ENCODE results near the gene TJP3.

The TJP3 gene

GRCh38 chr19:3707868-3708206, 347 bp upstream of the TJP3 start:
- Histone ChIP-seq H3K27ac (ENCODE audit: low read depth, low read length) (no peak overlapping the region), H3K27me3 (ENCODE audit: control insufficient read depth in 1 of 2, insufficient read depth in 2 of 2, low read length in 2 of 2) (peaks cover 0 to 4% of the 10 kb centered on the region in 2 donors), H3K36me3 (ENCODE audit: insufficient read depth, low read length) (no peaks in the 10 kb centered on the region), H3K4me1 (ENCODE audit: insufficient read depth, low read length) (peaks cover 8% of the 10 kb centered on the region), H3K9ac (ENCODE audit: low read length) (no peak overlapping the region), H3K9me3 (ENCODE audit: low read length) (no peaks in the 10 kb centered on the region), H3K4me3 (ENCODE audit: low read depth in 1 of 2, low read length in 2 of 2) (no peak overlapping the region)

GRCh38 chr19:3710265-3710812, 2.2 kb downstream of the TJP3 start:
- Histone ChIP-seq H3K4me3 (ENCODE audit: low read depth in 1 of 2, low read length in 2 of 2) (no peak overlapping the region), H3K27ac (ENCODE audit: low read depth, low read length) (no peak overlapping the region), H3K27me3 (ENCODE audit: control insufficient read depth in 1 of 2, insufficient read depth in 2 of 2, low read length in 2 of 2) (peaks cover 0 to 4% of the 10 kb centered on the region in 2 donors), H3K4me1 (ENCODE audit: insufficient read depth, low read length) (peaks cover 12% of the 10 kb centered on the region), H3K9me3 (ENCODE audit: low read length) (no peaks in the 10 kb centered on the region), H3K9ac (ENCODE audit: low read length) (no peak overlapping the region), H3K36me3 (ENCODE audit: insufficient read depth, low read length) (no peaks in the 10 kb centered on the region)

GRCh38 chr19:3712663-3713611, 4.8 kb downstream of the TJP3 start:
- Histone ChIP-seq H3K27me3 (ENCODE audit: control insufficient read depth in 1 of 2, insufficient read depth in 2 of 2, low read length in 2 of 2) (peaks cover 0 to 4% of the 10 kb centered on the region in 2 donors), H3K36me3 (ENCODE audit: insufficient read depth, low read length) (no peaks in the 10 kb centered on the region), H3K9ac (ENCODE audit: low read length) (no peak overlapping the region), H3K4me3 (ENCODE audit: low read depth in 1 of 2, low read length in 2 of 2) (no peak overlapping the region), H3K27ac (ENCODE audit: low read depth, low read length) (no peak overlapping the region), H3K9me3 (ENCODE audit: low read length) (no peaks in the 10 kb centered on the region), H3K4me1 (ENCODE audit: insufficient read depth, low read length) (peaks cover 12% of the 10 kb centered on the region)

- H3K36me3 ChIP-seq (ENCODE audit: insufficient read depth, low read length) = no peaks in the 10 kb centered on the region
- no peak overlapping the region for H3K9ac ChIP-seq (ENCODE audit: low read length)
- peaks cover 6% of the 10 kb centered on the region for H3K4me1 ChIP-seq (ENCODE audit: insufficient read depth, low read length)
- H3K9me3 ChIP-seq (ENCODE audit: low read length) = no peaks in the 10 kb centered on the region
- no peak overlapping the region for H3K27ac ChIP-seq (ENCODE audit: low read depth, low read length)
- peaks cover 16 to 19% of the 10 kb centered on the region in 2 donors for H3K27me3 ChIP-seq (ENCODE audit: control insufficient read depth in 1 of 2, insufficient read depth in 2 of 2, low read length in 2 of 2)
- H3K4me3 ChIP-seq (ENCODE audit: low read depth in 1 of 2, low read length in 2 of 2) = no peak overlapping the region
These were observed 8.0 kb downstream of the TJP3 start for GRCh38 chr19:3716147-3716668.

GRCh38 chr19:3719868-3720267, 11.7 kb downstream of the TJP3 start:
- H3K4me3 ChIP-seq (ENCODE audit: low read depth in 1 of 2, low read length in 2 of 2) = no peak overlapping the region
- no peak overlapping the region for H3K27ac ChIP-seq (ENCODE audit: low read depth, low read length)
- H3K36me3 ChIP-seq (ENCODE audit: insufficient read depth, low read length) = no peaks in the 10 kb centered on the region
- H3K4me1 ChIP-seq (ENCODE audit: insufficient read depth, low read length) = peaks cover 7% of the 10 kb centered on the region
- H3K9me3 ChIP-seq (ENCODE audit: low read length) = no peaks in the 10 kb centered on the region
- peaks cover 26 to 40% of the 10 kb centered on the region in 2 donors for H3K27me3 ChIP-seq (ENCODE audit: control insufficient read depth in 1 of 2, insufficient read depth in 2 of 2, low read length in 2 of 2)
- H3K9ac ChIP-seq (ENCODE audit: low read length) = no peak overlapping the region

- Histone ChIP-seq H3K4me3 (ENCODE audit: low read depth in 1 of 2, low read length in 2 of 2) (no peak overlapping the region), H3K27me3 (ENCODE audit: control insufficient read depth in 1 of 2, insufficient read depth in 2 of 2, low read length in 2 of 2) (peaks cover 26 to 40% of the 10 kb centered on the region in 2 donors), H3K4me1 (ENCODE audit: insufficient read depth, low read length) (peaks cover 7% of the 10 kb centered on the region)
These were observed 12.2 kb downstream of the TJP3 start for GRCh38 chr19:3720349-3720917.

GRCh38 chr19:3721131-3721886, 13.1 kb downstream of the TJP3 start:
- no peak overlapping the region for H3K9ac ChIP-seq (ENCODE audit: low read length)
- H3K27ac ChIP-seq (ENCODE audit: low read depth, low read length) = no peak overlapping the region
- H3K9me3 ChIP-seq (ENCODE audit: low read length) = no peaks in the 10 kb centered on the region
- H3K4me3 ChIP-seq (ENCODE audit: low read depth in 1 of 2, low read length in 2 of 2) = peak overlapping the region in 1 of 2 donors; percentile 13
- H3K4me1 ChIP-seq (ENCODE audit: insufficient read depth, low read length) = peaks cover 7% of the 10 kb centered on the region
- peaks cover 26 to 40% of the 10 kb centered on the region in 2 donors for H3K27me3 ChIP-seq (ENCODE audit: control insufficient read depth in 1 of 2, insufficient read depth in 2 of 2, low read length in 2 of 2)
- H3K36me3 ChIP-seq (ENCODE audit: insufficient read depth, low read length) = no peaks in the 10 kb centered on the region

More at GRCh38 chr19:3720349-3720917, 12.2 kb downstream of the TJP3 start:
- Histone ChIP-seq H3K9ac (ENCODE audit: low read length) (no peak overlapping the region), H3K27ac (ENCODE audit: low read depth, low read length) (no peak overlapping the region), H3K9me3 (ENCODE audit: low read length) (no peaks in the 10 kb centered on the region), H3K36me3 (ENCODE audit: insufficient read depth, low read length) (no peaks in the 10 kb centered on the region)

- no peaks in the 10 kb centered on the region for H3K36me3 ChIP-seq (ENCODE audit: insufficient read depth, low read length)
- H3K27me3 ChIP-seq (ENCODE audit: control insufficient read depth in 1 of 2, insufficient read depth in 2 of 2, low read length in 2 of 2) = peaks cover 26 to 40% of the 10 kb centered on the region in 2 donors
- H3K4me3 ChIP-seq (ENCODE audit: low read depth in 1 of 2, low read length in 2 of 2) = peak overlapping the region in 1 of 2 donors; percentile 13
- H3K9ac ChIP-seq (ENCODE audit: low read length) = no peak overlapping the region
- H3K4me1 ChIP-seq (ENCODE audit: insufficient read depth, low read length) = peaks cover 7% of the 10 kb centered on the region
- H3K27ac ChIP-seq (ENCODE audit: low read depth, low read length) = no peak overlapping the region
- no peaks in the 10 kb centered on the region for H3K9me3 ChIP-seq (ENCODE audit: low read length)
These were observed 13.8 kb downstream of the TJP3 start for GRCh38 chr19:3721887-3722442.

GRCh38 chr19:3722443-3723109, 14.4 kb downstream of the TJP3 start:
- H3K9me3 ChIP-seq (ENCODE audit: low read length) = no peaks in the 10 kb centered on the region
- H3K27me3 ChIP-seq (ENCODE audit: control insufficient read depth in 1 of 2, insufficient read depth in 2 of 2, low read length in 2 of 2) = peaks cover 26 to 40% of the 10 kb centered on the region in 2 donors
- H3K4me3 ChIP-seq (ENCODE audit: low read depth in 1 of 2, low read length in 2 of 2) = no peak overlapping the region
- H3K36me3 ChIP-seq (ENCODE audit: insufficient read depth, low read length) = no peaks in the 10 kb centered on the region
- H3K9ac ChIP-seq (ENCODE audit: low read length) = no peak overlapping the region
- peaks cover 7% of the 10 kb centered on the region for H3K4me1 ChIP-seq (ENCODE audit: insufficient read depth, low read length)
- H3K27ac ChIP-seq (ENCODE audit: low read depth, low read length) = no peak overlapping the region

GRCh38 chr19:3723110-3723488, 14.9 kb downstream of the TJP3 start:
- H3K9ac ChIP-seq (ENCODE audit: low read length) = no peak overlapping the region
- H3K9me3 ChIP-seq (ENCODE audit: low read length) = no peaks in the 10 kb centered on the region
- no peaks in the 10 kb centered on the region for H3K36me3 ChIP-seq (ENCODE audit: insufficient read depth, low read length)
- H3K27ac ChIP-seq (ENCODE audit: low read depth, low read length) = no peak overlapping the region
- H3K27me3 ChIP-seq (ENCODE audit: control insufficient read depth in 1 of 2, insufficient read depth in 2 of 2, low read length in 2 of 2) = peaks cover 26 to 40% of the 10 kb centered on the region in 2 donors
- H3K4me3 ChIP-seq (ENCODE audit: low read depth in 1 of 2, low read length in 2 of 2) = no peak overlapping the region
- H3K4me1 ChIP-seq (ENCODE audit: insufficient read depth, low read length) = peaks cover 7% of the 10 kb centered on the region
